ENCODE results near the gene PNO1.
A peak's percentile ranks its signal among the peaks of the same experiment; 100 is the strongest.
"Not testable (repeated sequence)": the region's sequence is repeated elsewhere in the genome, so short reads cannot be mapped to it uniquely, and the experiment has no call there.

PNO1 gene

GRCh38 chr2:68172990-68173700 lies 15.5 kb downstream of the PNO1 start:
- no peak for TF ChIP-seq ZNF274 (IDR thresholded peaks at IDR 0.05; ENCODE audit: low read depth, low read length)

GRCh38 chr2:68175210-68175609 lies 17.5 kb downstream of the PNO1 start:
- H3K4me3 ChIP-seq (ENCODE audit: low read length), result not testable (repeated sequence)

More at GRCh38 chr2:68172990-68173700, 15.5 kb downstream of the PNO1 start:
- H3K4me3 ChIP-seq (ENCODE audit: low read length), result no peak overlapping the region

GRCh38 chr2:68176657-68177056 lies 19.0 kb downstream of the PNO1 start:
- no peak for TF ChIP-seq ZNF274 (IDR thresholded peaks at IDR 0.05; ENCODE audit: low read depth, low read length)
- no peak overlapping the region for H3K4me3 ChIP-seq (ENCODE audit: low read length)

GRCh38 chr2:68177541-68177940 lies 19.9 kb downstream of the PNO1 start:
- no peak overlapping the region for H3K4me3 ChIP-seq (ENCODE audit: low read length)
- TF ChIP-seq ZNF274 (IDR thresholded peaks at IDR 0.05; ENCODE audit: low read depth, low read length), result no peak

GRCh38 chr2:68178432-68178831 lies 20.7 kb downstream of the PNO1 start:
- H3K4me3 ChIP-seq (ENCODE audit: low read length), result no peak overlapping the region
- no peak for TF ChIP-seq ZNF274 (IDR thresholded peaks at IDR 0.05; ENCODE audit: low read depth, low read length)

GRCh38 chr2:68178954-68179627 lies 21.4 kb downstream of the PNO1 start:
- TF ChIP-seq ZNF274 (IDR thresholded peaks at IDR 0.05; ENCODE audit: low read depth, low read length), result no peak
- H3K4me3 ChIP-seq (ENCODE audit: low read length), result no peak overlapping the region

GRCh38 chr2:68182902-68183301 lies 25.2 kb downstream of the PNO1 start:
- TF ChIP-seq ZNF274 (IDR thresholded peaks at IDR 0.05; ENCODE audit: low read depth, low read length), result no peak
- no peak overlapping the region for H3K4me3 ChIP-seq (ENCODE audit: low read length)

- no peak overlapping the region for H3K4me3 ChIP-seq (ENCODE audit: low read length)
- no peak for TF ChIP-seq ZNF274 (IDR thresholded peaks at IDR 0.05; ENCODE audit: low read depth, low read length)
Measured at GRCh38 chr2:68185541-68186164, 28.0 kb downstream of the PNO1 start.

- no peak for TF ChIP-seq ZNF274 (IDR thresholded peaks at IDR 0.05; ENCODE audit: low read depth, low read length)
Measured at GRCh38 chr2:68187329-68187728, 29.6 kb downstream of the PNO1 start.

GRCh38 chr2:68188831-68189230 lies 31.1 kb downstream of the PNO1 start:
- no peak for TF ChIP-seq ZNF274 (IDR thresholded peaks at IDR 0.05; ENCODE audit: low read depth, low read length)
- peak overlapping the region; percentile 48; the same call in 1 of the 2 replicates for H3K4me3 ChIP-seq (ENCODE audit: low read length)

More at GRCh38 chr2:68187329-68187728, 29.6 kb downstream of the PNO1 start:
- no peak overlapping the region for H3K4me3 ChIP-seq (ENCODE audit: low read length)

GRCh38 chr2:68189991-68190784 lies 32.5 kb downstream of the PNO1 start:
- no peak for TF ChIP-seq ZNF274 (IDR thresholded peaks at IDR 0.05; ENCODE audit: low read depth, low read length)
- H3K4me3 ChIP-seq (ENCODE audit: low read length), result no peak overlapping the region

- no peak overlapping the region for H3K4me3 ChIP-seq (ENCODE audit: low read length)
- no peak for TF ChIP-seq ZNF274 (IDR thresholded peaks at IDR 0.05; ENCODE audit: low read depth, low read length)
Measured at GRCh38 chr2:68190991-68191731, 33.5 kb downstream of the PNO1 start.

- no peak overlapping the region for H3K4me3 ChIP-seq (ENCODE audit: low read length)
- no peak for TF ChIP-seq ZNF274 (IDR thresholded peaks at IDR 0.05; ENCODE audit: low read depth, low read length)
Measured at GRCh38 chr2:68193144-68193543, 35.5 kb downstream of the PNO1 start.
